Stimulated activated CD4-positive, alpha-beta T cell treated with anti-CD3 and anti-CD28 coated beads, TNF-alpha, amount 100 ng/mL, for 1 hour (primary cell): ENCODE measurements around the gene SMARCA2.

ENCODE experiments used
- DNase-seq, 3 donors: peaks; one replicate each; pipeline ENCODE4 v3.0.0-alpha.2; 2020; ENCODE audit warnings: low read depth in 3 of 3, low spot score in 1 of 3

SMARCA2 gene

DNA sequence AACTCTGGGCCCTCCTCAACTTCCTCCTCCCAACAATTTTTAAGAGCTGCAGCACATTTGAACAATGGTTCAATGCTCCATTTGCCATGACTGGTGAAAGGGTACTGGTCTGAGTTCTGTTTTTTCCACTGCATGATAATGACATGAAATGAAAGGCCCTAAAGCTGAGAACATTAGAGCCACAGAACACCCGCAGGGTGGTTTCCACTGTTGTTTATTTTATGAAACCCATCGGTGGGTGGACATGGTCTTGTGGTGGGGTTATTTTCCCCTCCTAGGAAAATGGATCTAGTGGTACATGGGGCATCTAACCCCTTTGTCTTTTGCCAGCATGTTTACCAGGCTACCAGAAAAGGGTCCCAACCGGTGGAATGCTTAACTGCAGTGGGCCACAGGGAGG lies 71.8 kb downstream of the SMARCA2 start:
- DNase-seq: no peak

DNA sequence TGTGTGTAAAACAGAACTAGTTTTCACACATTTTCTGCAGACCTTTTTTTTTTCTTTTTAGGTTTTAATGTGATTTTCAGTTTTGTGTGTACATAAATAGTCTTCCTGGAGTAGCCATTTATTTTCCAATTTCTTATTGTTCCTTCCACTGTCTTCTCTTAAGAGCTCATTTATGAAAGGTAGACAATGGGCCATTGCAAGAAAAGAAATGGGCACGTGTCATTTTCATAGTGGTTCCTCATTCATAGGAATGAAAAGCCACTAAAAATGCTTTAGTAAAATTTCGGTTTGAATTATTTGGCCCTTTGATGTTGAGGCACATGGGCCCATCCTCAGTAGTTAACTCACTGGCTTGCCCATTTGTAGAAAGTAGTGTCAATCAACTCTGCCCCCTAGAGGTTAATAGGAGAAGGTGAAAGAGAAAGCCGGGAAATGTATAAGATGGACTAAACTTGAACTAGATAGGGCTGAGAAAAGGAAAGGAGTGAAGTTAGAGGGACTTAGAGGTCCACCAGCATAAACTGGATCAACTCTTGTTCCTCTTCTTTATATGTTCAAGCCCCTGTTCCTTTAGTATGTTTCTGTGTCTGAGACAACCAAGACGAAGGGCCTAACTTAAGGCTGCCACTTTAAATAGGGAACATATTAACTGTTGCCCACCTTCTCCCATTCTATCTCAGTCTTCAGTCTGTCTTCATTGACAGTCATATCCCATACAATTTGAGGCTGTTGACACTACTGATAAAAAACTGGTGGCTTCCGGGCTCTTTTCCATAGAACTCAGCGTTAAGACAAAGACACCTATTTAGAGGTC lies 72.6 kb downstream of the SMARCA2 start:
- no peak for DNase-seq

DNA sequence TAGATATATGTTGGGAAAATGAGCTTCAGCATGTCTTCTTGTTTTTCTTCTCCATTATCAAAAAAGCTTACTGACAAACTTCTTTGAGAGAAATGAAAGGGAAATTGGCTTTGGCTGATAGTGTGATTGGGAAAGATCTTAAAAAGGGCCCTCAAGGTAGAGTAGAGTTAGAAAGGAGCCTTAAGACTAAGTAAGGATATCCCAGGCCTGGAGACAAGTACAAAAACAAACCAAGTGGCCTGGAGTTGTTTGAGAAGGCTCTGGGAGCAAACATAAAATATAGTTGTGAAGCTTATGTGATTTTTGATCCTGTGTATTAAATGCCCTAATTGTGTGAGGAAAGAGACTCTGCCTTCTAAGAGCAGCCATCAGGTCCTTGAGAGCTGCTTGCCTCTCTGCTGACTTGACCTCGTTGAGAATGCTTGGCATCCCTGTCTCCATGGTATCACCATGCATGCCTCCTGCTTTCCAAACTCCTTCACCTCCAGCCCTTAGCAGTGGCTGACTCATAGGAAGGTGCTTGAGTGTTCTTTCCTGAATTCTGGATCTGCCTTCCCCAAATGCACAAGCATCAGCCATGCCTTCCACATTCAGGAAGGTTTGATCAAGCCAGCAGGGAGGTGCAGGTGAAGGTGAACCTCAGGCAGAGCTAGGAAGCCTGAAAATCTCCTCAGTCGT lies 78.9 kb downstream of the SMARCA2 start:
- no peak for DNase-seq

- DNase-seq: no peak
Measured at GRCh38 chr9:2096376-2096970, 81.3 kb downstream of the SMARCA2 start.

DNA sequence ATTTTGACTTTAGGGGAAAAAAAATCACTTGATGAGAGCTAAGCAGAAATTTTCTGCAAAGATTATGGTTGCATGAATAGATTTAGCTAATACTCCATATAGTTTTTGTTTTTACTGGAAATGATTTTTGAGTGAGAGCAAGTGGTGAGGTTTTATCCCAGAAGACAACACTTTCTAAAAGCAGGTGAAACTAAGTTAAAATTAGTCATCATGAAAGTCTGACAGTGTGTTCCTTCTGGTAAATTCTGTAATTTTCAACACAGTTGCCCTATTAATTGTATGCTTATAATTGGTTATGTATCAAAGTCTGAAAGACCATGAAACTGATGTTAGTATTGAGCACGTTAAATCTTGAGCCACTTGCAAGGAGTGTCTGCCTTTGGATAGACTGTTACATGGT lies 91.5 kb downstream of the SMARCA2 start:
- no peak for DNase-seq

- no peak for DNase-seq
Measured at GRCh38 chr9:2107906-2108451, 92.8 kb downstream of the SMARCA2 start.

GRCh38 chr9:2109069-2109650 lies 94.0 kb downstream of the SMARCA2 start:
- DNase-seq: no peak

GRCh38 chr9:2110036-2110435 lies 94.9 kb downstream of the SMARCA2 start:
- no peak for DNase-seq

- DNase-seq: no peak
Measured at GRCh38 chr9:2116073-2116472, 100.9 kb downstream of the SMARCA2 start.

GRCh38 chr9:2117527-2117926 lies 102.4 kb downstream of the SMARCA2 start:
- no peak for DNase-seq

GRCh38 chr9:2119566-2119965 lies 104.4 kb downstream of the SMARCA2 start:
- no peak for DNase-seq

DNA sequence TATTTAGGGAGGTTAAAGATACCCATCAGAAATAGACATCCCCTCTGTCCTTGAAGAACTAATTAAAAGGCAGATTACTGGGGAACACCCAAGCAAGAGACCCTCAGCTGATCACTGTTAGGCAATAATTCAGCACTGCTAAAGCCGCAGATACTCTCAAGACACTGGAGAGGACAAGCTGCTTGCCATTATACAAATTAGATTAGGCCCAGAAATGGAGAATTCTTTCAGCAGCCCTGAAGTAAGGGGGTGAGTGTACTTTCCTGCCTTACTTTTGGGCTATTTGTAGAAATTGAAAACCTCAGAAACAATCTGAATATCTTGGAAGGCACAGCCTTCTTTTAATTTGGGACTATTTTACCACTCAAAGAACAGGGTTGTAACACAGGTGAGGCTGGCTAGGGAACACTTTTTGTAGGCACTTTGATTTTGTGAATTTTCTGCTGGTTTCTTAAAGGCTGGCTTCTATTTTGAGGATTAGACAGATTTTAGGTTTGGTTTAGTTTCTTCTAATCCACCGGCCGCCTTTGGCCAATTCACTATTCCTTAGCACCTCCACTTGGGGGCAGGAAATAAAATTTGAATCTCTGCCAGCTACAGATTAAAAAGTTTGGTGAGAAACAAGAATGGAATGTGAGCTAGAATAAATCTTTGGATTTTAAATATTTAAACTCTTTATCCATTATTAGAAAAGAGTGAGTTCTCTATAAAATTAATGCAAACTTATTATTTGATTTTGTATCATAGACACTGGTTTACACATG lies 106.0 kb downstream of the SMARCA2 start:
- no peak for DNase-seq

DNA sequence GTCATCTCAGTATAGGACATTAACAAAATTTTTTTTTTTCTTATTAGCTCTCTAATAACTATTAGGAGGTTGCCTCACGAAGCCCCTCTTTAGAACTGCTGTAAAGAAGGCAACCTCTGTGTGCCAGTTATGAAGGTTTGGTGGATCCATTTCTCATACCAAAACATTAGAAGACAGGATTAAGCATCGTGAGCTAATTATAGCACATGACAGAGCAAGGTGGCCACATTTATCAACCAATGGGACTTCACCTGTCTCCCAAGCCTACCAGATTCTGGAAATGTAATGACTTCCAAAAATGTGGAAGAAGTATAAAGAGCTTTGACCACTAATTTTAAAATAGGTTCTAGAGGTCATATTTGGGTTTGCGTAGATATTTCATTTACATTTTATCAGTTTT lies 107.2 kb downstream of the SMARCA2 start:
- no peak for DNase-seq

- DNase-seq: no peak
Measured at GRCh38 chr9:2125906-2126305, 110.8 kb downstream of the SMARCA2 start.

GRCh38 chr9:2126331-2126803 lies 111.2 kb downstream of the SMARCA2 start:
- DNase-seq: no peak

- DNase-seq: no peak
Measured at GRCh38 chr9:2127486-2127885, 112.3 kb downstream of the SMARCA2 start.

DNA sequence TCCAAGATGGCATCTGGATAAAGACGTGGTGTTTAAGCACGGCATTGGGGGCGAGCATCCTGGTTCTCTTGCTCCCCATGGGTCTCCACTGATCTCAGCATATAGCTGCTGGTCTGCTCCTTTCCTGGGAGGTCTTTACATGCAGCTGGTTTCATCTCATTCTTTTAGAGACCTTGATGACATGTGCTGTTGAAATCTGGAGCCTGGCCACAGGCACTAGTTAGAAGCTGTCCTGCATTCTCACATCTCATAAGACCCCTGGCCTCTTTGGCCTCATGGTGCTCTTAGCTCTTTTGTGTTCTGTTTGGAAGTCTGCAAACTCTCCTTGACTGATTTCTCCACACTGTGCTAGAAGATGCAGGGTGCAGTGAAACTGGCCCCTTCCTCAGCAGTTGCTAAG lies 113.0 kb downstream of the SMARCA2 start:
- DNase-seq: no peak

DNA sequence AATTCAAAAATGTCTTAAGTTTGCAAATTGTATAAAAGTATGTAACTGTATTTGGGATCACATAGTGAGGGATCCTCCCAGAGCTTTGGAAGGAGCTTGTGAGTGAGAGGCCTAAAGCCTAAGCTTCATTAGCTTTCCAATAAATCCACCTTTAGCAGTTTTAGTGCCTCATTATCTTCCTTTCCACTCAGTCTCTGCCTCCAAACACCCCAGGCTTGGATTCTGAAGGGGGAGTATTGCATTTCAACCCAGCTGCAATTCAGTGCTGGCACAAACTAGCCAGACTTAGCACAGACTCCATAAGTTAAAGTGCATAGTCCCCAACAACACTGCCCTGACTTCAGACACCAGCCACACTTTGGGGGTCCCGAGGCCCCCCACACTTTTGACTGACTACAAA lies 113.5 kb downstream of the SMARCA2 start:
- no peak for DNase-seq

GRCh38 chr9:2130941-2131340 lies 115.8 kb downstream of the SMARCA2 start:
- DNase-seq: no peak

DNA sequence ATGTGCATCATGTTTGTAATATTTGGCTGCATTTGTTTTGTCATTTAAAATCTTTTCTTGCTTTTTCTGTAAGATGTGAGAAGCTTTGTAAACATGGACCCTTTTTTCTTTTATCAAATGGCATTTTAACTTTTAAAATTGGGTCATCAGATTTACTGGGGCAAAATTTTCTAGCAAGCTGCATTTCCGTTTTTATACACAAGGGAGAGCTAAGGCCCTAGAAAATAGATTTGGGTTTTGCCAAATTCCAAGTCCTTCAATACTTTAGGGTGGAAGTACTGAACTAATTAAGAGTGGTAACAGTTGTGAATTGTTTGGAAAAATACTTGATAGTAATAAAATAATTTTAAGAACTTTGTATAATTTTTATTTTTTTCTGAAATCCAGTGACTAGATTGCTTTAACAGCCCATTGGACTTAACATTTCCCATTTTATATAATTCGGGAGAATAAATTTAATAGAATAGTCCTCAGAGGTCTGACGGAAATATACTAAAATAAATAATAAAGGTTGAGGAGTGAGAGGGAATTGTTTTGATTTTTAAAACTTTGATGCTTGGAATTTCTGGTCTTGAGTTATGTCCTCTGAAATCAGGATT lies 117.4 kb downstream of the SMARCA2 start:
- no peak for DNase-seq
